GM12865 (cell line): ENCODE results near the gene RYR3.

Experiments
- DNase-seq: peaks from one replicate; pipeline ENCODE4 v3.0.0; 2010; ENCODE audit warnings: low read depth
- H3K4me3 ChIP-seq: 2 replicates; pipeline ENCODE4 v1.5.1; 2011; ENCODE audit warnings: mild to moderate bottlenecking, low read depth, low read length, control low read depth
- CTCF ChIP-seq: IDR thresholded peaks from 2 replicates; pipeline ENCODE4 v1.5.1; 2011; ENCODE audit warnings: low read length, control low read depth, low read depth, inconsistent platforms; ENCODE audit not compliant: insufficient read depth; ENCODE audit errors: missing control alignments

Gene RYR3

GRCh38 chr15:33526532-33526931 is 215.8 kb downstream of the RYR3 start:
- H3K4me3 ChIP-seq: no peak overlapping the region
- no peak for TF ChIP-seq CTCF
- no peak for DNase-seq

GRCh38 chr15:33533197-33533596 is 222.4 kb downstream of the RYR3 start:
- TF ChIP-seq CTCF: no peak
- DNase-seq: no peak

GRCh38 chr15:33534642-33535041 is 223.9 kb downstream of the RYR3 start:
- H3K4me3 ChIP-seq: no peak overlapping the region
- DNase-seq: no peak
- no peak for TF ChIP-seq CTCF

More at GRCh38 chr15:33533197-33533596, 222.4 kb downstream of the RYR3 start:
- H3K4me3 ChIP-seq: no peak overlapping the region

- no peak overlapping the region for H3K4me3 ChIP-seq
- no peak for TF ChIP-seq CTCF
- DNase-seq: no peak
Observed at GRCh38 chr15:33535135-33535534, 224.4 kb downstream of the RYR3 start.

- TF ChIP-seq CTCF: no peak
- no peak for DNase-seq
Observed at GRCh38 chr15:33539825-33540573, 229.2 kb downstream of the RYR3 start.

GRCh38 chr15:33543957-33544356 is 233.2 kb downstream of the RYR3 start:
- no peak for TF ChIP-seq CTCF
- H3K4me3 ChIP-seq: no peak overlapping the region
- no peak for DNase-seq

More at GRCh38 chr15:33539825-33540573, 229.2 kb downstream of the RYR3 start:
- no peak overlapping the region for H3K4me3 ChIP-seq

GRCh38 chr15:33545866-33546265 is 235.1 kb downstream of the RYR3 start:
- no peak for TF ChIP-seq CTCF
- H3K4me3 ChIP-seq: no peak overlapping the region
- DNase-seq: no peak
